ENCODE results near the gene TTC32.
A peak's percentile ranks its signal among the peaks of the same experiment; 100 is the strongest.
"Not testable (repeated sequence)": the region's sequence is repeated elsewhere in the genome, so short reads cannot be mapped to it uniquely, and the experiment has no call there.

Gene TTC32

DNA sequence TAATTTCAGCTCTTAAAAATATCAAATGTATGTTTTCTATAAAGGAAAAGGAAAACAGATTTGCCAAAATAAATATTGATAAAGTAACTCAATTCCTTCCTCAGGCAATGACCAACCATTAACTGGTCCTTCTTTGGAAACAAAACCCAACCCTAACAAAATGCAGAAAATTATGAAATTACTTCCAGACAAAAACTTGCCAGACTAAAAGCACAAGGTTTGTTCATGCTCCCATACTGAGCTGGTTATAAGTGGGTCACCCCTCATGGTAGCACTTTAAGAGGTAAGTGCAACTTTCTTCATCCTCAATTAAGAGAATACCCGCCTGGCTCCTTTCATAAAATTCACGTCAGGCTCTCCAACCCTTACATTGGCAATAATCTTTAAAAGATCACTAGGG lies 31.1 kb upstream of the TTC32 start:
- TF ChIP-seq Cebpa-rat (IDR thresholded peaks at IDR 0.05) = no peak
- Histone ChIP-seq H3K27me3 (no peaks in the 10 kb centered on the region), H3K4me3 (no peak overlapping the region), H3K36me3 (no peaks in the 10 kb centered on the region), H4K20me1 (no peaks in the 10 kb centered on the region), H3K27ac (no peak overlapping the region), H3K9ac (no peak overlapping the region), H3K4me1 (no peaks in the 10 kb centered on the region), H3K4me2 (no peak overlapping the region), H3K9me3 (replicated peaks in 1 of 11) (peaks cover 14 to 25% (median 21%) of the 10 kb centered on the region in 11 experiments)

DNA sequence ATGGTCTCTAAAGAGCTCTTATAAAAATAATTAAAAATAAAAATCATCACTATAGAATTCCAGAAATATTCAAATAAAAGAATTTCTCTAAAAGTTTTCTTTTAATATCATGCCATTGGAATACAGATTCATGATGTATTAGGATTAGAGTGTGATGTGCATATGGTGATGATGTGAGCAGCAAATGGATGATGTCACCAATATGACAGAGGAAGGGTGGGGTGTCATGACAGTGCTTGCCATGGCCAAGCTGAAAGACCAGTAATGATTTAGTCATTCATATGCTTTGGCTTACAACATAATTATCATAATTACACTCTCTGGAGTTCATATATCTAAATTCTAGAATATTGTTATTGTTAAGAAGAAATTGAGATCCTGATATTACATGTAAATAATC lies 27.4 kb upstream of the TTC32 start:
- H3K4me3 ChIP-seq = no peak overlapping the region
- no peak overlapping the region for H3K27ac ChIP-seq
- no peak overlapping the region for H3K4me2 ChIP-seq
- no peaks in the 10 kb centered on the region for H4K20me1 ChIP-seq
- no peak for TF ChIP-seq Cebpa-rat (IDR thresholded peaks at IDR 0.05)
- no peak overlapping the region for H3K9ac ChIP-seq
- peaks cover 36 to 53% (median 47%) of the 10 kb centered on the region in 11 experiments for H3K9me3 ChIP-seq (replicated peaks in 1 of 11)
- H3K4me1 ChIP-seq = no peaks in the 10 kb centered on the region
- no peaks in the 10 kb centered on the region for H3K36me3 ChIP-seq
- H3K27me3 ChIP-seq = no peaks in the 10 kb centered on the region

GRCh38 chr2:19927816-19928215 lies 26.0 kb upstream of the TTC32 start:
- not testable (repeated sequence) for H3K27me3 ChIP-seq, H3K4me2 ChIP-seq, H3K4me3 ChIP-seq, H3K36me3 ChIP-seq, H3K9ac ChIP-seq, H4K20me1 ChIP-seq, H3K4me1 ChIP-seq, H3K27ac ChIP-seq
- H3K9me3 ChIP-seq (replicated peaks in 1 of 11) = peaks cover 36 to 55% (median 47%) of the 10 kb centered on the region in 11 experiments

GRCh38 chr2:19924526-19924925 lies 22.7 kb upstream of the TTC32 start:
- H3K9ac ChIP-seq, H3K4me2 ChIP-seq, H3K27me3 ChIP-seq, H3K4me1 ChIP-seq, H3K27ac ChIP-seq, H3K36me3 ChIP-seq, H4K20me1 ChIP-seq, H3K4me3 ChIP-seq: not testable (repeated sequence)
- peaks cover 30 to 48% (median 41%) of the 10 kb centered on the region in 11 experiments for H3K9me3 ChIP-seq (replicated peaks in 1 of 11)

- not testable (repeated sequence) for H3K9ac ChIP-seq
These were observed 20.4 kb upstream of the TTC32 start for GRCh38 chr2:19922188-19922587.

DNA sequence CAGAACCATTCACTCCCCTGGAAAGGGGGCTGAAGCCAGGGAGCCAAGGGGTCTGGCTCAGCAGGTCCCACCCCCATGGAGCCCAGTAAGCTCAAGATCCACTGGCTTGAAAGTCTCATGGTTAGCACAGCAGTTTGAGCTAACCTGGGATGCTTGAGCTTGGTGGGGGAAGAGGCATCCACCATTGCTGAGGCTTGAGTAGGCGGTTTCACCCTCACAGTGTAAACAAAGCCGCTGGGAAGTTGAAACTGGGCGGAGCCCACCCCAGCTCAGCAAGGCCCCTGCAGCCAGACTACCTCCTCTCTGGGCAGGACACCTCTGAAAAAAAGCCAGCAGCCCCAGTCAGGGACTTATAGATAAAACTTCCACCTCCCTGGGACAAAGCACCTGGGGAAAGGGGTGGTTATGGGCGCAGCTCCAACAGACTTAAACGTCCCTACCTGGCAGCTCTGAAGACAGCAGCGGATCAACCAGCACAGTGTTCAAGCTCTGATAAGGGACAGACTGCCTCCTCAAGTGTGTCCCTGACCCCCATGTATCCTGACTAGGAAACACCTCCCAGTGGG lies 14.7 kb upstream of the TTC32 start:
- H3K9me3 ChIP-seq (replicated peaks in 1 of 11) = 0 out of 22 replicates have a peak, but pooled peaks cover 0 to 7% (median 0%) of the 10 kb centered on the region in 11 experiments
- no peak overlapping the region for H3K4me3 ChIP-seq
- no peak for TF ChIP-seq Cebpa-rat (IDR thresholded peaks at IDR 0.05)
- H3K27ac ChIP-seq = no peak overlapping the region
- no peaks in the 10 kb centered on the region for H3K27me3 ChIP-seq
- no peak overlapping the region for H3K9ac ChIP-seq
- no peak overlapping the region for H3K4me2 ChIP-seq
- no peaks in the 10 kb centered on the region for H3K36me3 ChIP-seq
- no peaks in the 10 kb centered on the region for H4K20me1 ChIP-seq
- H3K4me1 ChIP-seq = no peaks in the 10 kb centered on the region

More at GRCh38 chr2:19922188-19922587, 20.4 kb upstream of the TTC32 start:
- not testable (repeated sequence) for H4K20me1 ChIP-seq, H3K27me3 ChIP-seq, H3K4me3 ChIP-seq, H3K27ac ChIP-seq, H3K36me3 ChIP-seq, H3K4me1 ChIP-seq, H3K4me2 ChIP-seq
- H3K9me3 ChIP-seq (replicated peaks in 1 of 11) = peaks cover 7 to 25% (median 19%) of the 10 kb centered on the region in 11 experiments

DNA sequence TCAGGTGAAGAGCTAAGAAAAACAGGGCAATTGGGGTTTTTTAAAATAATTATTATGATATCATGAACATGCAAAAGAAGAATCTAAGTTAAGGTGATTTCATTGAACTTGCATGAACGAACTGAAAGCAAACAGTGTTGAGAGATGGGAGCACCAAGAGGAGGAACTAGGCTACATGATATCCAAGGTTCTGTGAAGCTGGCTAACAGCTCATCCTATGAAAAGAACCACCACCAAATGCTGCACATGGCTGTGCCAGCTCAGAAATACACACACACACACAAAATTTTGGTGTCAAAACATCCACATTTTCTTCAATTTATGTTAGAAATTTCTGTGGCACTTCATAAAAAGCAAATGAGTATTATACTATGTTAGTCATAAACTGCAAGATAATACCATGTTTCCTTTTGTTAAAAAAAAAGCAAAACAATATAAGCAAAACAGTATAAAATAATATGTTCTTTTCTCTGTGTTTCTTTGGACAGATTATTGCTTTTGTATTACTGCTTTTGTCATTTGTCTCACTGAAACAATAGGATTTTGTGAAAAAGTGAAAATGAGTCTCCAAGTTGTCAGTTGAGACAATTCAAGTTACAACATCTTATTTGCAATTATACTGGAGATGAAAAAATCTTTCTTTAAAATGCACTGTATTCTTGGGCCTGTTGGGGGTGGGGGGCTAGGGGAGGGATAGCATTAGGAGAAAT lies 12.6 kb upstream of the TTC32 start:
- Histone ChIP-seq H4K20me1 (no peaks in the 10 kb centered on the region), H3K36me3 (no peaks in the 10 kb centered on the region), H3K9me3 (replicated peaks in 1 of 11) (0 out of 22 replicates have a peak, but pooled peaks cover 0 to 7% (median 0%) of the 10 kb centered on the region in 11 experiments), H3K27me3 (no peaks in the 10 kb centered on the region), H3K4me1 (no peaks in the 10 kb centered on the region), H3K9ac (no peak overlapping the region), H3K4me3 (no peak overlapping the region), H3K27ac (no peak overlapping the region), H3K4me2 (no peak overlapping the region)
- TF ChIP-seq Cebpa-rat (IDR thresholded peaks at IDR 0.05) = no peak

- Histone ChIP-seq H4K20me1 (no peaks in the 10 kb centered on the region), H3K4me3 (no peak overlapping the region), H3K4me1 (no peaks in the 10 kb centered on the region), H3K36me3 (no peaks in the 10 kb centered on the region), H3K27me3 (no peaks in the 10 kb centered on the region), H3K9me3 (replicated peaks in 1 of 11) (0 out of 22 replicates have a peak, but pooled peaks cover 0 to 6% (median 0%) of the 10 kb centered on the region in 11 experiments), H3K27ac (no peak overlapping the region), H3K9ac (no peak overlapping the region), H3K4me2 (no peak overlapping the region)
- no peak for TF ChIP-seq Cebpa-rat (IDR thresholded peaks at IDR 0.05)
These were observed 10.2 kb upstream of the TTC32 start for GRCh38 chr2:19911808-19912509.

DNA sequence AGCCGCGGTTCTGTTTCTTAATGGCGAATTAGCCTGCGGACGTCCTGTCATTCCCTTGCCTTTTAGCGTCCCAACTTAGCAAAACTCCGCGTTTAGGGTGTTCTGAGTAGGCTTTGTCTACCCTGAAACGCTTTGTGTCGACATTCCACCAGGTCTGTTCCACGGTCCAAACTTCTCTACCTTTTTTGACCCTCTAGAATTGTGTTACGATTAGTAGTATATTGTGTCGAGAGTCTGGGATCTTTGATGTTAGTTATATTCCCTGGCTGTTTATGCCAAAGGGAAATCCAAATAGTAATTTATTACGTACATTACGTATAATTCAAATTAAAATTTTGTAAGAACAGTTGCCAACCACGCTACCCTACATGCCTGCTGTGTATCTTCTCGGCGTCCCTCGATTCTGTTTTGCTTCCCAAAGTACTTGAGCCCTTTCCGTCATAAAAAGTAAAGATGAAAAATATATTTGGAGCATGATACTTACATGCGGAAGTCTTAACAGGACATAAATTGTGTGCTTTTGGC lies 495 bp upstream of the TTC32 start:
- Histone ChIP-seq H3K4me1 (peaks cover 36 to 44% (median 42%) of the 10 kb centered on the region in 10 experiments), H3K27me3 (no peaks in the 10 kb centered on the region), H3K4me2 (peak overlapping the region; percentile 88 to 97 (median 90)), H3K36me3 (peaks cover 0 to 8% (median 0%) of the 10 kb centered on the region in 11 experiments; a peak in 3 of 22 replicates), H4K20me1 (peaks cover 0 to 29% (median 17%) of the 10 kb centered on the region in 11 experiments; a peak in 12 of 22 replicates), H3K9me3 (replicated peaks in 1 of 11) (no peaks in the 10 kb centered on the region), H3K4me3 (peak overlapping the region; percentile 77 to 91 (median 84)), H3K27ac (peak overlapping the region; percentile 93 to 100 (median 98)), H3K9ac (peak overlapping the region; percentile 94 to 99 (median 98))
- TF ChIP-seq Cebpa-rat (IDR thresholded peaks at IDR 0.05) = no peak
